SK-N-SH treated with all-trans-retinoic acid at 6 μM for 48 hours (cell line): ENCODE data around the gene KLHL17.

Experiments used
- ATAC-seq: fragments of 200-7000 bp; cut with Tn5 transposase; 3 replicates; pipeline ENCODE4 v1.9.1; 2020; ENCODE audit warnings: mild to moderate bottlenecking, moderate library complexity
- ARNTL ChIP-seq: fragments of 450-650 bp; formaldehyde crosslinking; IDR thresholded peaks from 2 replicates; pipeline ENCODE4 v1.5.0; 2020; ENCODE audit warnings: low read depth, mild to moderate bottlenecking, moderate library complexity, borderline replicate concordance
- BACH2 ChIP-seq: fragments of 250-450 bp; sonication (Bioruptor Pico); IDR thresholded peaks from 2 replicates; pipeline ENCODE4 v1.9.0; 2021; ENCODE audit warnings: mild to moderate bottlenecking, borderline replicate concordance
- CSDC2 ChIP-seq: fragments of 250-450 bp; sonication (Bioruptor Pico); IDR thresholded peaks from 2 replicates; pipeline ENCODE4 v1.5.0; 2020; ENCODE audit warnings: mild to moderate bottlenecking, moderate library complexity
- ESRRG ChIP-seq: fragments of 250-450 bp; sonication (Bioruptor Pico); IDR thresholded peaks from 2 replicates; pipeline ENCODE4 v1.6.1; 2021; ENCODE audit warnings: mild to moderate bottlenecking
- GLIS3 ChIP-seq: fragments of 250-450 bp; sonication (Bioruptor Pico); IDR thresholded peaks from 2 replicates; pipeline ENCODE4 v1.5.0; 2020; ENCODE audit warnings: mild to moderate bottlenecking, moderate library complexity
- ISL1 ChIP-seq: fragments of 250-450 bp; sonication (Bioruptor Pico); IDR thresholded peaks from 2 replicates; pipeline ENCODE4 v2.1.2; 2022; ENCODE audit warnings: mild to moderate bottlenecking, moderate library complexity
- OSR1 ChIP-seq: fragments of 250-450 bp; sonication (Bioruptor Pico); IDR thresholded peaks from 2 replicates; pipeline ENCODE4 v1.8.0; 2022; ENCODE audit warnings: moderate library complexity, mild to moderate bottlenecking, inconsistent platforms
- PPARA ChIP-seq: fragments of 250-450 bp; sonication (Bioruptor Pico); IDR thresholded peaks from 2 replicates; pipeline ENCODE4 v1.5.0; 2020; ENCODE audit warnings: mild to moderate bottlenecking, borderline replicate concordance
- RARB ChIP-seq: fragments of 250-450 bp; sonication (Bioruptor Pico); IDR thresholded peaks from 2 replicates; pipeline ENCODE4 v1.8.0; 2021; ENCODE audit warnings: mild to moderate bottlenecking, moderate library complexity
- SNAI2 ChIP-seq: fragments of 250-450 bp; sonication (Bioruptor Pico); IDR thresholded peaks from 2 replicates; pipeline ENCODE4 v1.5.0; 2020; ENCODE audit warnings: mild to moderate bottlenecking, moderate library complexity
- TCF4 ChIP-seq: fragments of 250-450 bp; sonication (Bioruptor Pico); IDR thresholded peaks from 2 replicates; pipeline ENCODE4 v1.8.0; 2021; ENCODE audit warnings: mild to moderate bottlenecking, moderate library complexity, borderline replicate concordance
- TOX ChIP-seq: fragments of 250-450 bp; sonication (Bioruptor Pico); IDR thresholded peaks from 2 replicates; pipeline ENCODE4 v1.8.0; 2021; ENCODE audit warnings: mild to moderate bottlenecking, moderate library complexity, borderline replicate concordance
- ZC3H10 ChIP-seq: fragments of 250-450 bp; sonication (Bioruptor Pico); IDR thresholded peaks from 2 replicates; pipeline ENCODE4 v1.5.1; 2021; ENCODE audit warnings: mild to moderate bottlenecking, moderate library complexity
- ZFP3 ChIP-seq: fragments of 250-450 bp; sonication (Bioruptor Pico); IDR thresholded peaks from 2 replicates; pipeline ENCODE4 v1.5.0; 2020; ENCODE audit warnings: mild to moderate bottlenecking, moderate library complexity
- ZFP30 ChIP-seq: fragments of 450-650 bp; formaldehyde crosslinking; IDR thresholded peaks from 2 replicates; pipeline ENCODE4 v1.5.0; 2022; ENCODE audit warnings: mild to moderate bottlenecking, moderate library complexity
- ZNF565 ChIP-seq: fragments of 450-650 bp; formaldehyde crosslinking; conservative IDR thresholded peaks from 2 replicates; pipeline ENCODE4 v1.5.0; 2020; ENCODE audit warnings: low read depth, mild to moderate bottlenecking, moderate library complexity
- ZNF70 ChIP-seq: fragments of 450-650 bp; formaldehyde crosslinking; IDR thresholded peaks from 2 replicates; pipeline ENCODE4 v1.5.0; 2020; ENCODE audit warnings: mild to moderate bottlenecking, moderate library complexity
- ZNF8 ChIP-seq: fragments of 450-650 bp; formaldehyde crosslinking; IDR thresholded peaks from 2 replicates; pipeline ENCODE4 v1.5.0; 2020; ENCODE audit warnings: mild to moderate bottlenecking, moderate library complexity
- TF ChIP-seq, protein P1 (sequence below): fragments of 250-450 bp; sonication (Bioruptor Pico); IDR thresholded peaks from 2 replicates; pipeline ENCODE4 v1.5.1; 2021; ENCODE audit warnings: mild to moderate bottlenecking, moderate library complexity
- TF ChIP-seq, protein P2 (sequence below): fragments of 250-450 bp; sonication (Bioruptor Pico); IDR thresholded peaks from 2 replicates; pipeline ENCODE4 v1.8.0; 2020; ENCODE audit warnings: mild to moderate bottlenecking, moderate library complexity, borderline replicate concordance
- TF ChIP-seq, protein P3 (sequence below): fragments of 250-450 bp; sonication (Bioruptor Pico); IDR thresholded peaks from 2 replicates; pipeline ENCODE4 v1.8.0; 2021; ENCODE audit warnings: low read depth, mild to moderate bottlenecking, moderate library complexity, borderline replicate concordance
- TF ChIP-seq, protein P4 (sequence below): fragments of 250-450 bp; sonication (Bioruptor Pico); IDR thresholded peaks from 2 replicates; pipeline ENCODE4 v1.5.1; 2020; ENCODE audit warnings: low read depth, mild to moderate bottlenecking, moderate library complexity
- TF ChIP-seq, protein P5 (sequence below): fragments of 250-450 bp; sonication (Bioruptor Pico); IDR thresholded peaks from 2 replicates; pipeline ENCODE4 v1.5.0; 2020; ENCODE audit warnings: mild to moderate bottlenecking, moderate library complexity

KLHL17 gene

DNA sequence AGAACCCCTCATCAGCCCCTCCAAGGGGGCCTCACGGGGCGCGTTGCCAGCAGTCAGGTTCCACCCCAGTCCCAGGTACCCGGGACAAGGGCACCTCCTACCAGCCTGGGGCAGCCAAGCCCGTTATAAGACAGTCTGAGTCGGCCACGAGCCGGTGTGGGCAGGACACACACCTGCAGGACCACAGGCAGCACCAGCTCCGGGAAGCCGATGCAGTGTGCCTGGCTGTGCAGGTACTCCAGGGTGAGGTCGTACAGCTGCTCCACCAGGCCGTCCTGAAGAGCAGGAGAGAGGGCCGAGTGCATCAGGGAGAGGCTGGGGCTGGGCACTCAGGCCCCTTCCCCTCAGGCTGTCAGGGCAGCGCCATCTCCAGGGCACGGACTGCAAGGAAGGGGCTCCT is 12.4 kb upstream of the KLHL17 start:
- ATAC-seq = no peak
- TF ChIP-seq ZFP30 (CRISPR knock-in tag) (no peak), GLIS3 (CRISPR knock-in tag) (no peak), SNAI2 (CRISPR knock-in tag) (no peak), ZFP3 (no peak), ESRRG (CRISPR knock-in tag) (no peak), PPARA (CRISPR knock-in tag) (no peak), OSR1 (no peak), BACH2 (CRISPR knock-in tag) (no peak), CSDC2 (no peak), ISL1 (no peak), ZC3H10 (no peak), ZNF565 (CRISPR knock-in tag) (no peak), ZNF8 (CRISPR knock-in tag) (no peak), ZNF70 (CRISPR knock-in tag) (no peak)
- TF ChIP-seq, protein P1, sequence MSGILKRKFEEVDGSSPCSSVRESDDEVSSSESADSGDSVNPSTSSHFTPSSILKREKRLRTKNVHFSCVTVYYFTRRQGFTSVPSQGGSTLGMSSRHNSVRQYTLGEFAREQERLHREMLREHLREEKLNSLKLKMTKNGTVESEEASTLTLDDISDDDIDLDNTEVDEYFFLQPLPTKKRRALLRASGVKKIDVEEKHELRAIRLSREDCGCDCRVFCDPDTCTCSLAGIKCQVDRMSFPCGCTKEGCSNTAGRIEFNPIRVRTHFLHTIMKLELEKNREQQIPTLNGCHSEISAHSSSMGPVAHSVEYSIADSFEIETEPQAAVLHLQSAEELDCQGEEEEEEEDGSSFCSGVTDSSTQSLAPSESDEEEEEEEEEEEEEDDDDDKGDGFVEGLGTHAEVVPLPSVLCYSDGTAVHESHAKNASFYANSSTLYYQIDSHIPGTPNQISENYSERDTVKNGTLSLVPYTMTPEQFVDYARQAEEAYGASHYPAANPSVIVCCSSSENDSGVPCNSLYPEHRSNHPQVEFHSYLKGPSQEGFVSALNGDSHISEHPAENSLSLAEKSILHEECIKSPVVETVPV (CRISPR knock-in tag) = no peak
- TF ChIP-seq, protein P2, sequence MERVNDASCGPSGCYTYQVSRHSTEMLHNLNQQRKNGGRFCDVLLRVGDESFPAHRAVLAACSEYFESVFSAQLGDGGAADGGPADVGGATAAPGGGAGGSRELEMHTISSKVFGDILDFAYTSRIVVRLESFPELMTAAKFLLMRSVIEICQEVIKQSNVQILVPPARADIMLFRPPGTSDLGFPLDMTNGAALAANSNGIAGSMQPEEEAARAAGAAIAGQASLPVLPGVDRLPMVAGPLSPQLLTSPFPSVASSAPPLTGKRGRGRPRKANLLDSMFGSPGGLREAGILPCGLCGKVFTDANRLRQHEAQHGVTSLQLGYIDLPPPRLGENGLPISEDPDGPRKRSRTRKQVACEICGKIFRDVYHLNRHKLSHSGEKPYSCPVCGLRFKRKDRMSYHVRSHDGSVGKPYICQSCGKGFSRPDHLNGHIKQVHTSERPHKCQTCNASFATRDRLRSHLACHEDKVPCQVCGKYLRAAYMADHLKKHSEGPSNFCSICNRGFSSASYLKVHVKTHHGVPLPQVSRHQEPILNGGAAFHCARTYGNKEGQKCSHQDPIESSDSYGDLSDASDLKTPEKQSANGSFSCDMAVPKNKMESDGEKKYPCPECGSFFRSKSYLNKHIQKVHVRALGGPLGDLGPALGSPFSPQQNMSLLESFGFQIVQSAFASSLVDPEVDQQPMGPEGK (CRISPR knock-in tag) = no peak
- TF ChIP-seq, protein P3, sequence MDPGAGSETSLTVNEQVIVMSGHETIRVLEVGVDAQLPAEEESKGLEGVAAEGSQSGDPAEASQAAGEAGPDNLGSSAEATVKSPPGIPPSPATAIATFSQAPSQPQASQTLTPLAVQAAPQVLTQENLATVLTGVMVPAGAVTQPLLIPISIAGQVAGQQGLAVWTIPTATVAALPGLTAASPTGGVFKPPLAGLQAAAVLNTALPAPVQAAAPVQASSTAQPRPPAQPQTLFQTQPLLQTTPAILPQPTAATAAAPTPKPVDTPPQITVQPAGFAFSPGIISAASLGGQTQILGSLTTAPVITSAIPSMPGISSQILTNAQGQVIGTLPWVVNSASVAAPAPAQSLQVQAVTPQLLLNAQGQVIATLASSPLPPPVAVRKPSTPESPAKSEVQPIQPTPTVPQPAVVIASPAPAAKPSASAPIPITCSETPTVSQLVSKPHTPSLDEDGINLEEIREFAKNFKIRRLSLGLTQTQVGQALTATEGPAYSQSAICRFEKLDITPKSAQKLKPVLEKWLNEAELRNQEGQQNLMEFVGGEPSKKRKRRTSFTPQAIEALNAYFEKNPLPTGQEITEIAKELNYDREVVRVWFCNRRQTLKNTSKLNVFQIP (CRISPR knock-in tag) = no peak
- TF ChIP-seq, protein P4, sequence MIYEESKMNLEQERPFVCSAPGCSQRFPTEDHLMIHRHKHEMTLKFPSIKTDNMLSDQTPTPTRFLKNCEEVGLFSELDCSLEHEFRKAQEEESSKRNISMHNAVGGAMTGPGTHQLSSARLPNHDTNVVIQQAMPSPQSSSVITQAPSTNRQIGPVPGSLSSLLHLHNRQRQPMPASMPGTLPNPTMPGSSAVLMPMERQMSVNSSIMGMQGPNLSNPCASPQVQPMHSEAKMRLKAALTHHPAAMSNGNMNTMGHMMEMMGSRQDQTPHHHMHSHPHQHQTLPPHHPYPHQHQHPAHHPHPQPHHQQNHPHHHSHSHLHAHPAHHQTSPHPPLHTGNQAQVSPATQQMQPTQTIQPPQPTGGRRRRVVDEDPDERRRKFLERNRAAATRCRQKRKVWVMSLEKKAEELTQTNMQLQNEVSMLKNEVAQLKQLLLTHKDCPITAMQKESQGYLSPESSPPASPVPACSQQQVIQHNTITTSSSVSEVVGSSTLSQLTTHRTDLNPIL (CRISPR knock-in tag) = no peak
- TF ChIP-seq, protein P5, sequence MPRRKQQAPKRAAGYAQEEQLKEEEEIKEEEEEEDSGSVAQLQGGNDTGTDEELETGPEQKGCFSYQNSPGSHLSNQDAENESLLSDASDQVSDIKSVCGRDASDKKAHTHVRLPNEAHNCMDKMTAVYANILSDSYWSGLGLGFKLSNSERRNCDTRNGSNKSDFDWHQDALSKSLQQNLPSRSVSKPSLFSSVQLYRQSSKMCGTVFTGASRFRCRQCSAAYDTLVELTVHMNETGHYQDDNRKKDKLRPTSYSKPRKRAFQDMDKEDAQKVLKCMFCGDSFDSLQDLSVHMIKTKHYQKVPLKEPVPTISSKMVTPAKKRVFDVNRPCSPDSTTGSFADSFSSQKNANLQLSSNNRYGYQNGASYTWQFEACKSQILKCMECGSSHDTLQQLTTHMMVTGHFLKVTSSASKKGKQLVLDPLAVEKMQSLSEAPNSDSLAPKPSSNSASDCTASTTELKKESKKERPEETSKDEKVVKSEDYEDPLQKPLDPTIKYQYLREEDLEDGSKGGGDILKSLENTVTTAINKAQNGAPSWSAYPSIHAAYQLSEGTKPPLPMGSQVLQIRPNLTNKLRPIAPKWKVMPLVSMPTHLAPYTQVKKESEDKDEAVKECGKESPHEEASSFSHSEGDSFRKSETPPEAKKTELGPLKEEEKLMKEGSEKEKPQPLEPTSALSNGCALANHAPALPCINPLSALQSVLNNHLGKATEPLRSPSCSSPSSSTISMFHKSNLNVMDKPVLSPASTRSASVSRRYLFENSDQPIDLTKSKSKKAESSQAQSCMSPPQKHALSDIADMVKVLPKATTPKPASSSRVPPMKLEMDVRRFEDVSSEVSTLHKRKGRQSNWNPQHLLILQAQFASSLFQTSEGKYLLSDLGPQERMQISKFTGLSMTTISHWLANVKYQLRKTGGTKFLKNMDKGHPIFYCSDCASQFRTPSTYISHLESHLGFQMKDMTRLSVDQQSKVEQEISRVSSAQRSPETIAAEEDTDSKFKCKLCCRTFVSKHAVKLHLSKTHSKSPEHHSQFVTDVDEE (CRISPR knock-in tag) = no peak

DNA sequence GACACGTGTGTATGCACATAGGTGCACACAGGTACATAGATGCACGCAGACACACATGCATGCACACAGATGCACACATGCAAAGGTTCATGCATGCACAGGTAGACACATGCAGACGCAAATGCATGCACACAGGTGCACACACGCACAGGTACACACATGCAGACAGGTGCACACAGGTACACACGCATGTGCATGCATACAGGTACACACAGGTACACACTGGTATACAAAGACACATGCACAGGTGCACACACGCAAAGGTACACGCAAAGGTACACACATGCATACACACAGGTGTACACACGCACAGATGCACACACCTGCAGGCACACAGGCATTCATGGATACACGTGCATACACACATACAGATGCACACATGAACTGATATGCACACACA is 10.1 kb upstream of the KLHL17 start:
- TF ChIP-seq BACH2 (CRISPR knock-in tag) (no peak), RARB (CRISPR knock-in tag) (no peak), TCF4 (CRISPR knock-in tag) (no peak), CSDC2 (no peak)
- TF ChIP-seq, protein P3 (CRISPR knock-in tag) = no peak
- ATAC-seq = no peak

DNA sequence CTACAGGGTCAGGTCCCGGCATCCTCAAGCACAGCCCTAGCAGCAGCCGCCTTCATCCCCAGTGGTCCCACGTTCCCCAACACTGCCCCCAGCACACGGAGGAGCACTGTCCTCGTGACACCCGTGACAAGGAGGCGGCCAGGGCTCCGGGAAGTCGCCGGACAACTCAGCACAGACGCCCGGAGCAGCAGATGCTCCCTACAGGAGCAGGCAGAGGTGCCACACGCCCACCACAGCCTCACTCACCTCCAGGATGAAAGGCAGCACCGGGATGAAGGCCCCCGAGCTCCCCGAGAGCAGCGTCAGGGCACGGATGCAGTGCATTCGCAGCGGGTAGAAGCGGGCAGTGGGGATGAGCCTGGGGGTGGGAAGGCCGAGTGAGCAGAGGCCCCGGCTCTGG is 9.5 kb upstream of the KLHL17 start:
- ATAC-seq = no peak
- TF ChIP-seq ZNF70 (CRISPR knock-in tag) (no peak), ARNTL (CRISPR knock-in tag) (no peak), ISL1 (no peak), ZNF565 (CRISPR knock-in tag) (no peak), TCF4 (CRISPR knock-in tag) (no peak), SNAI2 (CRISPR knock-in tag) (no peak), TOX (CRISPR knock-in tag) (no peak)
- TF ChIP-seq, protein P3 (CRISPR knock-in tag) = no peak
- TF ChIP-seq, protein P2 (CRISPR knock-in tag) = no peak
